Activated CD8-positive, alpha-beta T cell treated with anti-CD3 and anti-CD28 coated beads for 36 hours (primary cell): Measurements from ENCODE around the gene GPR83. TPM values are rescaled to one million over a fixed set of nuclear protein-coding genes. Genes with fewer than 3 reads are reported as not detected.

Source experiments
- ATAC-seq: fragments of 200-7000 bp; cut with Tn5 transposase; one replicate; pipeline ENCODE4 v1.10.0; 2021; ENCODE audit warnings: mild to moderate bottlenecking, moderate library complexity
- CTCF ChIA-PET: fragments of 350-600 bp; sonication (Branson Sonifier 250); formaldehyde crosslinking; loops from one replicate; lab custom pipeline; 2021; ENCODE audit warnings: antibody characterized with exemption; lab: Charles Lee
- POLR2A ChIA-PET: fragments of 350-600 bp; sonication (Branson Sonifier 250); formaldehyde crosslinking; loops from one replicate; lab custom pipeline; 2021; ENCODE audit warnings: antibody characterized with exemption; lab: Charles Lee
- DNase-seq: peaks from one replicate; pipeline ENCODE4 v3.0.0-alpha.2; 2020
- H3K27ac Mint-ChIP-seq: one replicate; pipeline ENCODE4 v1.8.0; 2021; ENCODE audit warnings: mild to moderate bottlenecking, mixed read lengths
- H3K27me3 Mint-ChIP-seq: one replicate; pipeline ENCODE4 v1.8.0; 2021; ENCODE audit warnings: mixed read lengths
- H3K36me3 Mint-ChIP-seq: one replicate; pipeline ENCODE4 v1.8.0; 2021; ENCODE audit warnings: low read depth, mixed read lengths
- H3K4me1 Mint-ChIP-seq: one replicate; pipeline ENCODE4 v1.8.0; 2021; ENCODE audit warnings: low read depth, mixed read lengths
- H3K4me3 Mint-ChIP-seq: one replicate; pipeline ENCODE4 v1.8.0; 2021; ENCODE audit warnings: mild to moderate bottlenecking, moderate library complexity, mixed read lengths
- H3K9me3 Mint-ChIP-seq: one replicate; pipeline ENCODE4 v1.8.0; 2021; ENCODE audit warnings: mixed read lengths
- CTCF ChIP-seq: fragments of 200-600 bp; IDR thresholded peaks from one replicate; pipeline ENCODE4 v1.8.0; 2022; ENCODE audit warnings: antibody characterized with exemption, mild to moderate bottlenecking
- intact Hi-C: fragments of 100-400 bp; cut with micrococcal nuclease; formaldehyde crosslinking; loops from one replicate; pipeline ENCODE4 v1.10.0; 2022
- total RNA-seq, 2 experiments: library from RNA; stranded (reverse); gene quantifications; one replicate each; pipeline ENCODE4 v1.2.3, GENCODE V29; 2021

GPR83 gene
- total RNA-seq, 2 experiments from 2014 or later: 0.07 to 0.11 TPM

- POLR2A ChIA-PET: no interaction called here
- CTCF ChIA-PET: no interaction called here
- no peak for DNase-seq
- no peak for TF ChIP-seq CTCF
- Mint-ChIP-seq H3K27me3 (peaks cover 5% of the 10 kb centered on the region), H3K36me3 (no peaks in the 10 kb centered on the region), H3K4me1 (no peaks in the 10 kb centered on the region), H3K4me3 (no peak overlapping the region), H3K27ac (no peak overlapping the region), H3K9me3 (no peaks in the 10 kb centered on the region)
- no peak for ATAC-seq
- intact Hi-C loops: no loop called here
Observed at GRCh38 chr11:94342250-94342649, 59.0 kb downstream of the GPR83 start.

GRCh38 chr11:94338651-94339050 is 62.6 kb downstream of the GPR83 start:
- Mint-ChIP-seq H3K27ac (no peak overlapping the region), H3K36me3 (no peaks in the 10 kb centered on the region), H3K4me3 (no peak overlapping the region), H3K4me1 (no peaks in the 10 kb centered on the region), H3K27me3 (peaks cover 7% of the 10 kb centered on the region), H3K9me3 (no peaks in the 10 kb centered on the region)
- intact Hi-C loops: no loop called here
- no peak for DNase-seq
- ChIA-PET POLR2A (no interaction called here), CTCF (no interaction called here)
- TF ChIP-seq CTCF: no peak
- no peak for ATAC-seq

- POLR2A ChIA-PET: no interaction called here
- DNase-seq (no peak), ATAC-seq (no peak)
- Mint-ChIP-seq H3K27me3 (peaks cover 7% of the 10 kb centered on the region), H3K4me1 (no peaks in the 10 kb centered on the region), H3K4me3 (no peak overlapping the region), H3K36me3 (no peaks in the 10 kb centered on the region), H3K27ac (no peak overlapping the region), H3K9me3 (no peaks in the 10 kb centered on the region)
- CTCF ChIA-PET: interaction anchor here (0.9 to 1.1 kb wide), 2 partner anchors 261 to 441 kb away, joined by 3 read pairs; no protein-coding TSS in a partner anchor
- intact Hi-C loops: no loop called here
- TF ChIP-seq CTCF: no peak
Observed at GRCh38 chr11:94336033-94336432, 65.2 kb downstream of the GPR83 start.

DNA sequence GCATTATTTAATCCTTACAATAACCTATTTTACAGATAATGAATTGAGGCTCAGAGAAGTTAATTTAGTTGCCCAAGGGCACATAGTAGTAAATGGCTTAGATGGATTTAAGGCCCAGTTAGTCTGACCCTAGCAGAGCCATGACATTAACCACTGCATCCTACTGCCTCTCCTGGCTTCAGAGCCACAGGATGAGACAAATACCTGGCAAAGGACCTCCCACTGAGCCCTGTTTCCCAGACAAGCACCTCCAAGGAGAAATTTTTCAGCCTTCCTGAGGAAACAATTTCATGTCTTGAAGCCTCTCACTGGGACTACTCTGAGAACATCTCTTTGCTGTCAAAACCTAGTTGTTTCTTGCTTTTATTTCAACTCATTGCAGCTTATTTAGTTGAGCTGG is 68.4 kb downstream of the GPR83 start:
- H3K27ac Mint-ChIP-seq: no peak overlapping the region
- ChIA-PET POLR2A (no interaction called here), CTCF (interaction anchor here (0.9 to 1.5 kb wide), 2 partner anchors 34 to 173 kb away, joined by 4 read pairs; no protein-coding TSS in a partner anchor)
- no peak for DNase-seq
- no peaks in the 10 kb centered on the region for H3K36me3 Mint-ChIP-seq
- TF ChIP-seq CTCF: no peak
- ATAC-seq: no peak
- no peaks in the 10 kb centered on the region for H3K9me3 Mint-ChIP-seq
- H3K27me3 Mint-ChIP-seq: peaks cover 5% of the 10 kb centered on the region
- intact Hi-C loops: no loop called here
- H3K4me3 Mint-ChIP-seq: no peak overlapping the region
- H3K4me1 Mint-ChIP-seq: no peaks in the 10 kb centered on the region

- Mint-ChIP-seq H3K36me3 (no peaks in the 10 kb centered on the region), H3K4me1 (no peaks in the 10 kb centered on the region), H3K4me3 (no peak overlapping the region), H3K27me3 (no peaks in the 10 kb centered on the region), H3K9me3 (no peaks in the 10 kb centered on the region), H3K27ac (no peak overlapping the region)
- ChIA-PET POLR2A (no interaction called here), CTCF (no interaction called here)
- DNase-seq (no peak), ATAC-seq (no peak)
- intact Hi-C loops: no loop called here
- TF ChIP-seq CTCF: no peak
Observed at GRCh38 chr11:94330789-94331188, 70.4 kb downstream of the GPR83 start.
